ENCODE results near the gene SERPINA3.

- TF ChIP-seq, protein P1, sequence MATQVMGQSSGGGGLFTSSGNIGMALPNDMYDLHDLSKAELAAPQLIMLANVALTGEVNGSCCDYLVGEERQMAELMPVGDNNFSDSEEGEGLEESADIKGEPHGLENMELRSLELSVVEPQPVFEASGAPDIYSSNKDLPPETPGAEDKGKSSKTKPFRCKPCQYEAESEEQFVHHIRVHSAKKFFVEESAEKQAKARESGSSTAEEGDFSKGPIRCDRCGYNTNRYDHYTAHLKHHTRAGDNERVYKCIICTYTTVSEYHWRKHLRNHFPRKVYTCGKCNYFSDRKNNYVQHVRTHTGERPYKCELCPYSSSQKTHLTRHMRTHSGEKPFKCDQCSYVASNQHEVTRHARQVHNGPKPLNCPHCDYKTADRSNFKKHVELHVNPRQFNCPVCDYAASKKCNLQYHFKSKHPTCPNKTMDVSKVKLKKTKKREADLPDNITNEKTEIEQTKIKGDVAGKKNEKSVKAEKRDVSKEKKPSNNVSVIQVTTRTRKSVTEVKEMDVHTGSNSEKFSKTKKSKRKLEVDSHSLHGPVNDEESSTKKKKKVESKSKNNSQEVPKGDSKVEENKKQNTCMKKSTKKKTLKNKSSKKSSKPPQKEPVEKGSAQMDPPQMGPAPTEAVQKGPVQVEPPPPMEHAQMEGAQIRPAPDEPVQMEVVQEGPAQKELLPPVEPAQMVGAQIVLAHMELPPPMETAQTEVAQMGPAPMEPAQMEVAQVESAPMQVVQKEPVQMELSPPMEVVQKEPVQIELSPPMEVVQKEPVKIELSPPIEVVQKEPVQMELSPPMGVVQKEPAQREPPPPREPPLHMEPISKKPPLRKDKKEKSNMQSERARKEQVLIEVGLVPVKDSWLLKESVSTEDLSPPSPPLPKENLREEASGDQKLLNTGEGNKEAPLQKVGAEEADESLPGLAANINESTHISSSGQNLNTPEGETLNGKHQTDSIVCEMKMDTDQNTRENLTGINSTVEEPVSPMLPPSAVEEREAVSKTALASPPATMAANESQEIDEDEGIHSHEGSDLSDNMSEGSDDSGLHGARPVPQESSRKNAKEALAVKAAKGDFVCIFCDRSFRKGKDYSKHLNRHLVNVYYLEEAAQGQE (IDR thresholded peaks at IDR 0.05; ENCODE audit: insufficient read depth in 1 of 2, low read depth in 2 of 2, low read length in 2 of 2), result no peak
- TF ChIP-seq SIN3A (IDR thresholded peaks at IDR 0.05; ENCODE audit: borderline replicate concordance, insufficient read depth, low read length) (no peak), FOXP2 (optimal IDR thresholded peaks at IDR 0.05; ENCODE audit: borderline replicate concordance, extremely low read depth, extremely low read length, insufficient read depth) (no peak)
These were observed 27.0 kb downstream of the SERPINA3 start for GRCh38 chr14:94638961-94639817.
